PFSK-1 (cell line): ENCODE data around the gene FAM186B.

Experiments
- FOXP2 ChIP-seq: optimal IDR thresholded peaks from 2 replicates; pipeline ENCODE3; 2011; ENCODE audit warnings: borderline replicate concordance, control low read depth, inconsistent platforms; ENCODE audit not compliant: insufficient read depth; ENCODE audit errors: extremely low read length, extremely low read depth
- POLR2AphosphoS5 ChIP-seq: IDR thresholded peaks from 2 replicates; pipeline ENCODE4 v1.6.1; 2012; ENCODE audit warnings: low read depth, mild to moderate bottlenecking, control low read depth, low read length, moderate library complexity
- REST ChIP-seq, 2 experiments: IDR thresholded peaks; 2 replicates each; pipeline versions ENCODE4 v1.6.1 to v1.8.0; 2011 to 2012; ENCODE audit warnings: low read depth in 2 of 2, low read length in 2 of 2, control low read depth in 1 of 2, inconsistent platforms in 1 of 2, mild to moderate bottlenecking in 1 of 2, moderate library complexity in 1 of 2; ENCODE audit not compliant: insufficient read depth in 1 of 2
- SIN3A ChIP-seq: IDR thresholded peaks from 2 replicates; pipeline ENCODE4 v1.6.1; 2012; ENCODE audit warnings: mild to moderate bottlenecking, low read length, moderate library complexity, borderline replicate concordance; ENCODE audit not compliant: insufficient read depth
- TAF1 ChIP-seq: IDR thresholded peaks from 2 replicates; pipeline ENCODE4 v1.6.1; 2012; ENCODE audit warnings: low read length, control low read depth, borderline replicate concordance; ENCODE audit not compliant: insufficient read depth

FAM186B gene

GRCh38 chr12:49560695-49561094, 44.7 kb downstream of the FAM186B start:
- TF ChIP-seq POLR2AphosphoS5 (no peak), TAF1 (no peak)

- TF ChIP-seq FOXP2 = no peak
Observed at GRCh38 chr12:49559011-49559675, 46.3 kb downstream of the FAM186B start.

- TF ChIP-seq TAF1 (no peak), FOXP2 (no peak), REST (IDR thresholded peaks at IDR 0.05; ENCODE audit: insufficient read depth in 1 of 2, low read depth in 2 of 2, low read length in 2 of 2) (no peak)
Observed at GRCh38 chr12:49558526-49558925, 46.9 kb downstream of the FAM186B start.

GRCh38 chr12:49557917-49558215, 47.6 kb downstream of the FAM186B start:
- no peak for TF ChIP-seq POLR2AphosphoS5
- TF ChIP-seq FOXP2 = no peak
- TF ChIP-seq SIN3A = no peak
- no peak for TF ChIP-seq TAF1
- no peak for TF ChIP-seq REST (IDR thresholded peaks at IDR 0.05; ENCODE audit: insufficient read depth in 1 of 2, low read depth in 2 of 2, low read length in 2 of 2)

- TF ChIP-seq REST (IDR thresholded peaks at IDR 0.05; ENCODE audit: insufficient read depth in 1 of 2, low read depth in 2 of 2, low read length in 2 of 2) = no peak
- TF ChIP-seq FOXP2 = no peak
- no peak for TF ChIP-seq POLR2AphosphoS5
- no peak for TF ChIP-seq SIN3A
- no peak for TF ChIP-seq TAF1
Observed at GRCh38 chr12:49557187-49557916, 48.1 kb downstream of the FAM186B start.

GRCh38 chr12:49556391-49557186, 48.9 kb downstream of the FAM186B start:
- TF ChIP-seq REST (IDR thresholded peaks at IDR 0.05; ENCODE audit: insufficient read depth in 1 of 2, low read depth in 2 of 2, low read length in 2 of 2) = 0 out of 4 replicates have a peak, but pooled peaks of 1 of the 2 experiments have one; percentile 22
- TF ChIP-seq FOXP2 = no peak
